ENCODE data around the gene SCFD2.
"Not testable (repeated sequence)": the region's sequence is repeated elsewhere in the genome, so short reads cannot be mapped to it uniquely, and the experiment has no call there.

SCFD2 gene

DNA sequence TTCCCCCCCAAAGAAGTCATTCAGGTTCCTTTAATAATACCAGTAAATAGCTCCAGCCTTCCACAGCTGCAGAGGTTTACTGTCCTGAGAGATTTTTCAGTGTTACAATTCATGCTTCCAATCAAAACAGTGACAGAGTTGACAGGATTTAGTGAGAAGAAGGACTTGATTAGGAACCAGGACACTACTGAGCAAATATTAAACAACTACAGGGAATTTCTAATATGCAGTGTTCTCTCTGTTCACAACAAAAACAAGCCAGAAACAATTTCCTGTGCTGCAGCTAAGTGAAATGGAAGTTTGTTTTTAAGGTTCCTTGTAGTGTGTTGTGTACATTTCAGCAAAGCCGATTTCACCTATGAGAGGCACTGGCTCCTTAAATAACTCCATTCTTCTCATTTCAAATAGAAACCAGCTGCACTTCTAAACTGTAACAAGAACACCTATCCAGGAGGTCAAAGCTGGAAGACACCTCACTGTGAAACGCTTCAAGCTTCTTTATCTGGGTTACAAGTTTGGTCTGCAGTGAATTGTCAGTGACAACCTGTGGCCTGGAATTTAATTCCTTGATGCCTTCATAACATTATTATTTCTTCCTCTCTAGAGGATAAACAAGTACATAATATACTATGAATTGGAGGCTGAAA is 354.5 kb downstream of the SCFD2 start:
- DNase-seq (ENCODE audit: low read depth): no peak

DNA sequence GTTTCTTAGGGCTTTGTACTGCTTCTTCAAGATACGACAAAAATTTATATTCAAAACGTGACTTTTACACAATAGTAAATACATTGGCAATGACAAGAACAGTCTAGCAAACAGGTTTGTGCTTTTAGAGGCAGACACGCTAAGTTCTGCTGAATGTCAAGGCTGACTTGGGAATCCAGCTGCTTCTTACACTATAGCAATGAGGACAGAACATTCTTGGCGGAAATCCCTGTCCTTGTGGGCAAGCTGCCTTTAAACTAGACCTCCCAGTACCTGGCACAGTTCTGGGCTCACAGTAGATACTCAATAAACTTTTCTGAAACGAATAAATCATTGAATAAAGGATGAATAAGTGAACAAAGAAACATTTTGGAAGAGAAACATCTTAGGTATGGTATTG is 355.5 kb downstream of the SCFD2 start:
- no peak for DNase-seq (ENCODE audit: low read depth)

DNA sequence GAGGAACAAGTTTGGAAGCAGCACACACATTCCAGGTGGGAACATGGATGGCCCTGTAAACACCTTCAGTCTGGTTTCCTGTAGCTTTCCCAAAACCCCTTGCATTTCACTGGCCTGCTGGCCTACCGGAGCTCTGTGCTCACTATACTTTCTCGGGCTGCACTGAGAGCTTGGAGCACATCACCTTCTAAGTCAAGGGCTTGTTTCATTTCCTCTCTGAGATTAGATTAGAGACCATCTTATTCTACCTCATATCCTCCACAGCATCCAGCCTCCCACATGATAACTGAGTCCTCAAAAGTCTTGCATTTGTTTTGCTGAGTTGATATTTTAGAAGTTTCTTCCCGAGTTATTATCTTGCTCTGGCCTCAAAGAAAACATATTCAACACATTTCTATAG is 356.0 kb downstream of the SCFD2 start:
- no peak for DNase-seq (ENCODE audit: low read depth)

DNA sequence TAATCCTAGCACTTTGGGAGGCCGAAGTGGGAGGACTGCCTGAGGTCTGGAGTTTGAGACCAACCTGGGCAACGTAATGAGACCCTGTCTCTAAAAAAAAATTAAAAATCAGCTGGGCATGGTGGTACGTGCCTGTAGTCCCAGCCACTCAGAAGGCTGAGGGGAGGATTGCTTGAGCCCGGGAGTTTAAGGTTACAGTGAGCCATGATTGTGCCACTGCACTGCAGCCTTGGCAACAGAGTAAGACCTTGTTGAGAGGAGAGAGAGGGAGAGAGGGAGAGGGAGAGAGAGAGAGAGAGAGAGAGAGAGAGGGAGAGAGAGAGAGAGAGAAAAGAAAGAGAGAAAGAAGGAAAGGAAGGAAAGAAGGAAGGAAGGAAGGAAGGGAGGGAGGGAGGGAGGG is 358.8 kb downstream of the SCFD2 start:
- DNase-seq (ENCODE audit: low read depth): no peak

DNA sequence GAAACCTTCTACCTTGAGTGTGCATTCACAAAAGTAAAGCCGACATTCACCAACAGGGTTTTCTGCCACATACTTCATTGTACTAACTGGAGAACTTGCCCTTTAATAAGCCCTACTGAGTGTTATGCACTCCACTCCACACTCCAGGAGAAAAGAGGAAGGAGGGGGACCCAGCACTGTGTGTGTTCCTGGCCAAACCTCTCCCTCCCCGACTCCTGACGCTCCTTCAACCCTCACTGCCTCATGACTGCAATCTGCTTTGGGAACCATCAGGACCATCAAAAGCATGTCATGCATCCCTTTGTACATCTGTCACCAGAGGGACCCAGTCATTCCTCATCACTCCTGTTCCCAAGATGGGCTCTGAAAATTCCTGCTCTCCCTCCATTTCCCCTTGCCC is 360.1 kb downstream of the SCFD2 start:
- no peak for DNase-seq (ENCODE audit: low read depth)

DNA sequence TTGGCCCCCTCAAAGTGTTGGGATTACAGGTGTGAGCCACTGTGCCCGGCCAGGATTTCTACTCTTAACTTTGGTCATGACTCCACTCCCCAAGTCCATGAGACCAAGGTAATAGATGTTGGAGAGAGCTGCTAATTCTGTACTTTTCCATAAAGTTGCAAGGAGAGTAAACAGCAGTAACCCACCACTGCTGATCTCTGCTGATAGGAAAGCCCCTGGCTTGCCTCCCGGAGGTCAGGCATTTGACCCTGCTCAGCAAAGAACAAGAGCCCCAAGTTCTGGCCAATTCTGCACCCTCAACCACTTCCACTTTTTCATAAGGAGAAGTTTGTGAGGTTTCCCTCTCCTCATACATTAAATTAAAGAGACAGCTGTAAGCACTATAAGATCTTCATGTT is 360.7 kb downstream of the SCFD2 start:
- no peak for DNase-seq (ENCODE audit: low read depth)

DNA sequence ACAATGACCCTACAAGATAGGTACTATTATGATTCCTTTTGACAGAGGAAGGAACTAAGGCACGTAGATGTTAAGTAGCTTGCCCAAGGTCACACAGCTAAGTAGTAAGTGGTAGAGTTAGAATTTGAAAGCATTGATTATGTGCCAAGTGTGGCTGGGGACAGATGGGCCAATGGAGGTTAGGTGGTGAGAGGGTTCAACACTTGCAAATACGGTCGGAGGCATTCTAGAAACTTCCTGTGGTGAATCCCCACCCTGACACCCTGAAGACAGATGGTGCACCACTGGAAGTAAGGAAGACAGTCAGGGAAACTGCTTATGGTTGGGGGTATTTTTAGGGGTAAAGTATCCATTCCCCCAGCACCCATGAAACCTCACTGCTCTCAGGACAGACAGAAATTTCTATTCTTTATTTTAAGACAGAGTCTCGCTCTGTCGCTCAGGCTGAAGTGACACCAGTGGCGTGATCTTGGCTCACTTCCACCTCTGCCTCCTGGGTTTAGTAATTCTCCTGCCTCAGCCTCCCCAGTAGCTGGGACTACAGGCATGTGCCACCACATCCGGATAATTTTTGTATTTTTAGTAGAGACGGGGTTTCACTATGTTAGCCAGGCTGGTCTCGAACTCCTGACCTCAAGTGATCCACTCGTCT is 361.2 kb downstream of the SCFD2 start:
- no peak for DNase-seq (ENCODE audit: low read depth)

DNA sequence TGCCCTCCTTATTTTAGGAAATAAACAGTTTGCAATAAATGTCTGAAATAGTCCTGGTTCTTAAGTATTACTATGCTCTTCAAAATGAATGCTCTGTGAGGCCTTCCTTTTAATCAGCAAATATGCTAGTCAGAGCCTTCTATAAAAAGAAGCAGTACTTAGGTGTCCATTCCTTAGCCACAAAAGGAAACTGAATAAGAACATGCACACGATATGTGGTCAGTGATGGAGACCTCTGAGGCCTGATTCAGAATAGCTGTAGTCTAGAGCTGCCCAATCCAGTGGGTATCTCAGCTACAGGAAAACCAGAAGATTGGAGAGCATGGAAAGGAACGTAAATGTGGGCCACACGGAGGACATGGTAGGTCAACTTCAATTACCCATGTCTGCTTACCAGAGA is 361.9 kb downstream of the SCFD2 start:
- DNase-seq (ENCODE audit: low read depth): no peak

DNA sequence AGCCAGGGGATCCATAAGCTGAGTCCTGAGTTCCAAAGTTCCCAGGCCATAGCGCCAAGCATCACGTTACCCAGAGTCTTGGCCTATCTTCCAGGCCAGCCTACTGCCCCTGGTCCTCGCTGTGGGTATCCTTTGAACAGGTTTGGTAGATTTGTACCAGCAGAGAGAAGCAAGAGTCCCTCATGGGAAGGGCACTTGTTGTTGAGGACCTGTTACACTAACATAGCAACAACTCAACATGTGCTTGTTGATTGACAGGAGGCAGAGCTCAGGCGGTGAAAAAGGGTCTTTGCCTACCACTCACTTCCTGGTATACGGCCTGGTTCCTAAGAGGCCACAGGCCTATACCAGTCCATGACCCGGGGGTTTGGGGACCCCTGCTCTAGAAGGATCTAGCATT is 365.3 kb downstream of the SCFD2 start:
- no peak for DNase-seq (ENCODE audit: low read depth)

DNA sequence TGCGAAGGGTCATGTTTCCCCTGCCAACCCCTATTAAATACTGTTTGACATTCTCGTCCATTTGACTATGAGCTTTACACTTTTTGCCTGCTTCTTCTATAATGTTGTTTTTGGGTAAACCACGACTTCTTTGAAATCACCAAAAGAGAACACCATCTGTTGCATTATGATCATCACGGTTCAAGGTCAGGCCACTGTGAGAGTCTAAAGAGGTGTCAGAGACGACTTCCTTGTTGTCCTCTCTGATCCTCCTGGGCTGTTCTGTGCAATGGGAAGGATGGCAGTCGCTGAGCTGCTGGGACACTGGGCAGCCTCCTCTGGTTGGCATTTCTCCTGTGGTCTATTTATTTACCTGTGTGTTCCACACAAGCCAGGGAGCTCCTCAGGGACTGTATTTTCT is 366.2 kb downstream of the SCFD2 start:
- DNase-seq (ENCODE audit: low read depth): no peak

DNA sequence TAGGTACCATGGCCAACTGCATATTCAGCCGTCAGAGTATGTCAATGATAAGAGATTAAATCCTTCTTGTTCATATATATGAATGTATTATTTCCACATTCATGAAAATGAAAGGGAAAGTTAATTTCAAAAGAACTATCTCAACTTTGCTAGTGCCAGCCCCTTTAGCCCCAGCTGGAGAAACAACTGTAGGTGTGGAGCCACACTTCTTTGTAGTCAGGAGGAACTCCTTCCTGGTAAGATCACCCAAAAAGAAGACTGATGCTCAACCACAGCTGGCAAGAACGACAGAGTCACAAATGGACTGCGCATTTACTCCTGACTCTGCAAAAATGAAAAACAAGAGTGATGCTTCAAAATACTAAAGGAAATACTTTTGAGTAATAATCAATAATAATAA is 367.4 kb downstream of the SCFD2 start:
- no peak for DNase-seq (ENCODE audit: low read depth)

DNA sequence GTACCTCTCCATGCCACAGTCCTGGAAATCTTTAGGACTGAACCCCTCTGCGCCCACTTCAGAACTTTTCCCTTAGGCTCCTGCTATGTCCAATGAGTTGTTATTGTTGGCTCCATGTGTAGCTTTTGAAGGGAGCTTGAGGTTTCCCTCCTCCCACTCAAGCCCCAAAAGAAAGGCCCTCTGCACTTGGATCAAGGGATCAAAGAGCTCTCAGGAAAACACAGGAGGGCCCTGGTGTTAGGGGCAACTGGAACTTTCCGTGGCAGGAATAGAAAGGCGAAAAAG is 368.8 kb downstream of the SCFD2 start:
- DNase-seq (ENCODE audit: low read depth): no peak

DNA sequence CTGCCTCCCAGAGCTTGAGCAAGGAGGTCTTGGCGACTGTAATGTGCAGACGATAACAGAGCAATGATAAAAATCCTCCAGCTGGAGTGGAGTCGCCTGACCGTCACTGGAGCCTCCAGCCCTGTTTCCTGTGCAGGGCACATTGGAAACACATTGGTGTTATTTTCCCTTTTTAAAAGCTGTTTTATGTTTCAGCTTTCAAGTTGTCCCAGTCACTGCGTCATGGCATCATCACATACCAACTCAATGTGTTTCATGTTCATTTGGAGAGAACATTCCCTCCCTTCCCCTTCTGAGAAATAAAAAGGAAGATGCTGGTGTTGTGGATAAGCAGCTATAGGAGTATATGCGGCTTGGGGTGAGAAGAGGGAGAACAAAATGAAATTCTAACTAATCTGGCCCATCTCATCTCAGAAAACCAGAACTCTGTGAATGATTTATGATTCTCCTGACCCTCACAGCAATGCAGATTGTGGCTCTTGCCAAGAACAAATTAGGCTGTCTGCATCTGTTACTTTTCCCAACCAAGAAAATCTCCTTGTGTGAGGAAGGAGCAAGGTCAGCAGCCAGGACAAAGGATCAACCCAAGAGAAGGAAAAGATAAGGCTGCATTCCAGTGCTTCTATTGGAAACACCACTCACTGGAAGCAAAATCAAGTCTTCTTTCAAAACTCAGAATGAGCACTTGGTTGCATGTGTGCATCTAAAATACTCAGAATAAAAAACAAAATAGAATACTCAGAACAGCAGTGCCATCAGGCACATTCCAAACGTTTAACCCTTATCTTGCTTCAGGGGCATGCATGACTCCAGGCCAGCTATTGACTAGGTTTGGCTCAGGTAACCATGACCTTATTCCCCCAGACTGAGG is 369.4 kb downstream of the SCFD2 start:
- no peak for DNase-seq (ENCODE audit: low read depth)

DNA sequence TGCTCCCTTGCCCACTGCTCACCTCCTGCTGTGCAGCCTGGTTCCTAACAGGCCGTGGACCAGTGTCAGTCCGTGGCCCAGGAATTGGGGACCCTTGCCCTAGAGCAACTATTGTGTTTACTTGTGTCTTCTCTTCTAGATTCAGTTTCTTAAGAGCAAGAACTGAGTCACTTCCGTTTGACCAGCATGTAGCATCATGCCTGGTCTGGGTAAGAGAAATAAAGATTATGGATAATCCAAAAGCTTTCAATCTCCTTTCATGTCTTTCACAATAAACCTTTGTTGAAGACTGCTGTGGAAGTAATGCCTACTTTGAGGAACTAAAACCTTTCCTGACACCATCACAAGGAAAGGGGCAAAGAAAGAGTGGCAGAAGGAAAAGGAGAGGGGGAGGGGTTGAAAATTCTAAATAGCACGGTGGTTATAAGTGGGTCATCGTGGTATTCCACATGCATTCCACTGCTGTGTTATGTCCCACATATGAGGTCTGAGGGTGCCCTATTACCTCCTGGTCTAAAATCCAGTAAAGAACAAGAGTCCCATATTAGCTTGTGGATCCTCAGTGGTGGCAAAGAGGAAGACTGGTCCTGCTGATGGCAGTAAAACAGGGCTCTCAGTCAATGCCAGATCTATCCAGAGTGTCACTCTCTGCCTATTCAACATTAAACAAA is 370.4 kb downstream of the SCFD2 start:
- no peak for DNase-seq (ENCODE audit: low read depth)

DNA sequence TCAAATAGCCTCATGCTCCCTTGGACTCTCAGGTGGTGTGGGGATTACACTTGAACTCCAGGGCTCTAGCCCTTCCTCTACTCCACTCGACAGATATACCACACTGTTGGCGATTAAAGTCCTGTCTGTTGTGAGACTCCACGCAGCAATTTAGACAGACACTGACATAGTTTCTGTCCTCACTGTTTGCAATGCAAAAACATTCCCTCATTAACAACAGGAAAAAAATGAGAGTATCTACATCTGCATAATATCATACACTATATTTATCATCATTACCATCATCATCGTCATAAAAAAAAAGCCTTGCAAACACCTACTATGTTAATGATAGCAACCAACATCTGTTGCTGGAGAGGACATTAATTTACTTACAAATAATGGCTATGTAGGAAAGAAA is 371.3 kb downstream of the SCFD2 start:
- no peak for DNase-seq (ENCODE audit: low read depth)

DNA sequence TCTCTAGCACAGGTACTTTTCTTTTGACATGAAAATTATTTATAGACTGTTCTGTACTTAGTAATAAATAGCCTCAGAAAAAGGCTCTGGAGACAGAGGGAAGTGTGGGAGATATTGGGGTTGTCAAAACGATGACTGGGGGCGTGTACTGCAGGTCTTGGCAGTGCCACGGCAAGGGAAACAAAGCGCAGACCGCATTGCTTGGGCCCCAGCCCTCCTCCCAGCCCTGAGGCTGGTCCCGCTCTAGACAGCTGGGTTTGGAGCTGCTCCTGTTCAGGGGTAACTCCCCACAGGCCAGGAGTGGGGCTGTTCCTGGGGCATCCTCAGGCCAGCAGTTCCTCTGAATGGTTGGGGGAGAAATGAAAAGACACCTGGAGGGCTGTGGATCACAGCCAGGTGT is 372.1 kb downstream of the SCFD2 start:
- DNase-seq (ENCODE audit: low read depth): no peak

DNA sequence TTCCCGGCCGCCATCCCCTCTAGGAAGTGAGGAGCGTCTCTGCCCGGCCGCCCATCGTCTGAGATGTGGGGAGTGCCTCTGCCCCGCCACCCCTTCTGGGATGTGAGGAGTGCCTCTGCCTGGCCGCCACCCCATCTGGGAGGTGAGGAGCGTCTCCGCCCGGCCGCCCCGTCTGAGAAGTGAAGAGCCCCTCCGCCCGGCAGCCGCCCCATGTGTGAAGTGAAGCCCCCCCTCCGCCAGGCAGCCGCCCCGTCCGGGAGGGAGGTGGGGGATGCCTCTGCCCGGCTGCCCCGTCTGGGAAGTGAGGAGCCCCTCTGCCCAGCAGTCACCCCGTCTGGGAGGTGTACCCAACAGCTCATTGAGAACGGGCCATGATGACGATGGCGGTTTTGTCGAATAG is 373.3 kb downstream of the SCFD2 start:
- not testable (repeated sequence) for DNase-seq (ENCODE audit: low read depth)

DNA sequence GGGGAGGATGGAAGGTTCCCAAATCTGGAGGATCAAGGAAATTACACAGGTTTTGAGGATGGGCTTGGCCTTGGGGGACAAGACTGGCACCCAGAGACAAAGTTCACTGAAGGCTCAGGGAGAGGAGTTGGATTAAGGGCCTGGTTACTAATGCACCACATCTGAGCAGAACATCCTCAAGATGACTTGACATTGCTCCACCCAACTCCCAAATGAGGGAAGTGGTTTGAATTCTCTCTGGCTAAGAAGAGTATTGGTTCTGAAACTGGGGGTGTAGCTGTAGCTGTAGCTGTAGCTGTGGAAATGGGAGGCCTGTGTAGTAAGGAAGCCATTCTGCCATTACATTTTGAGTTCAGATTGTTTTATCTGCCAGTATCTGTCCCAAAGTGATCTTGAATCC is 374.4 kb downstream of the SCFD2 start:
- no peak for DNase-seq (ENCODE audit: low read depth)

DNA sequence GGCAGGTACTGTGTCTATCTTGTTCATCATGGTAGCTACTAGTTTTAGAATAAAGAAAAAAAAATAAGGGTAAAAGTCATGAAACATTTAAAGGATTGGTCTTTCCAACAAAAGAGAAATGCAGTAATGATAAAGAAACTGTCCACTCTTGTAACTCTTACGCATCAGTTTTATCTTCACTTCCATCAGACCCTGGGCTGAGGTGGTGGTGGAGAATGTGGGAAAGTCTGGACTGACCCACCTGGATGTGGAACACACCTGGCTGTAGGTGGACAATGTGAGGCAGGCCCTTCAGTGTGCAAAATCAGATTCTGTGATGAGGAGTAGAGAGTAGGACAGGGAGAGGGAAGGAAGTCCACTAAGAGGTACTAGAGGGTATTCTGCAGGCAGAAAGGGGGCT is 375.2 kb downstream of the SCFD2 start:
- DNase-seq (ENCODE audit: low read depth): no peak

DNA sequence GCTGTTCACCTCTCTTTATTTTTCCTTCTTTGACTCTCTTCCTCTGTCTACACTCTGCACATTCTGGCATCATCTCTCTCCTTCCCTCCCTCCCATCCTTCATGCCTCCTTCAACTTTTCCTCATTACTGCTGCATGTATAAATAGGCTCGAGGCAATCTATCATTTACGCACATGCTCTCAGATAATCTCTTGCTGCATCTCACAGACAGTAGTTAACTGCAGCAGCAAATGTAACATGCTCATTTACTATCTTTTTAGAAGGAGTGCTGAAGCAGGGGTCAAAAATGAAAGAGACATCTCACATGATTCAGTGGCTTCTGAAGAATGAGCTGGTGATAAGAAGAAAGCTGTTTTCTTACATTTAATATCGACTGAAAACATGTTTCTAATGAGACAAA is 376.0 kb downstream of the SCFD2 start:
- DNase-seq (ENCODE audit: low read depth): no peak

DNA sequence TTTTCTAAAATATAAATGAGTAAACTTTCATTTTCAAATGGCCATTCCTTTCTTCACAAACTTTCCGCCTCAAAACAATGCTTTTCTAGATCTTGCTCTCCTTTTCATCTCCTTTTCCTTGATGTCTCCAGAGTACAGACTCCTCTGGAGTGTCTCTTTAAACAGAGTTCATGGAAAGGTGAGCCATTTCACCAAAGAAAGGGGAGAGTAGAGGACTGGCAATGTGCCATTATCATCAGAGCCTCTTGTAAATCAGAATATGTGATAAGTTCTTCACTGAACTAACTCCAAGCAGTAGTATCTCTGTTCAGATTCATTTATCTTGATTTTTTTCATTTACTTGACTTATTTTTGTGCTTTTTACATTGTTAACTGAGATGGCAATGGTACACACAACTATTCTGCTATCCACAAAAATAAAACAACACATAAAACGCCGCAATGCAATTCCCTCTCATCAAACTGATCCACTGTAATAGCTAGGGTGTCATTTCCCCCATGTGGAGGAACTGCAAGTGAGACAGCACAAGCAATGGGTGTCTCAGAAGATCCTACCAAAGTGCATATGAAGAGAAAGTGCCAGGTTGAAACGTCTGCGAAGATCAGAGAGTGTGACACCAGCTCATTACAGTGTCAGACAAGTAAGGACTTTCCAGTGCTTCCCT is 378.3 kb downstream of the SCFD2 start:
- no peak for DNase-seq (ENCODE audit: low read depth)

DNA sequence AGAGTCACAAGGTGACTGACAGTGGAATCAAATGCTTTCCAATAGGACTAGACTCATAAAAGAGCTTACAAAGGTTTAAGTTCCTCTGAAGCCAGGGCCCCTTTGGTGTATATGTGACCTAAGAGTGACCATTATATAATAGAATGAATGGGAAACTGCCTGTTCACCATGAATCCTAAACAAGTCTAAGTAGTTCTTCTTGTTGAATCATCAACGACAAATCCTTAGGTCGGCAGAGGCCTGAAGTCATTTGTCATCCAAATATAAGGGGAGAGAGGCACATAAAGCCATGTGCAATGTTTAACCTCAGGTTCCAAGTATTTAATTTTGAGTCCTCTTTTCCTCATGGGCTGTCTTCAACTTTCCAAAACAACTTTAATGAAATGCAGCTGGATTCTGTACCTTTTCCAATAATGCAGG is 381.4 kb downstream of the SCFD2 start:
- no peak for DNase-seq (ENCODE audit: low read depth)

Measured in T-helper 22 cell (primary cell).